ENCODE data around the gene PSMC2.

Gene PSMC2

GRCh38 chr7:103369432-103369831, 22.0 kb downstream of the PSMC2 start:
- TF ChIP-seq CTCF (IDR thresholded peaks at IDR 0.05; ENCODE audit: low read depth, low read length): no peak
- no peak for DNase-seq (ENCODE audit: low read depth, low spot score)
- in situ Hi-C loops (cut with HindIII; ENCODE audit: low sequenced_read_pairs): no loop called here
- H3K4me3 ChIP-seq (ENCODE audit: low read depth, low read length): no peak overlapping the region

GRCh38 chr7:103373866-103374643, 26.6 kb downstream of the PSMC2 start:
- in situ Hi-C loops (cut with HindIII; ENCODE audit: low sequenced_read_pairs): no loop called here
- no peak overlapping the region for H3K4me3 ChIP-seq (ENCODE audit: low read depth, low read length)
- no peak for TF ChIP-seq CTCF (IDR thresholded peaks at IDR 0.05; ENCODE audit: low read depth, low read length)
- no peak for DNase-seq (ENCODE audit: low read depth, low spot score)

- in situ Hi-C loops (cut with HindIII; ENCODE audit: low sequenced_read_pairs): no loop called here
- DNase-seq (ENCODE audit: low read depth, low spot score): no peak
- H3K4me3 ChIP-seq (ENCODE audit: low read depth, low read length): no peak overlapping the region
- TF ChIP-seq CTCF (IDR thresholded peaks at IDR 0.05; ENCODE audit: low read depth, low read length): no peak
These were observed 32.0 kb downstream of the PSMC2 start for GRCh38 chr7:103379270-103379975.

GRCh38 chr7:103380395-103381191, 33.1 kb downstream of the PSMC2 start:
- no peak for DNase-seq (ENCODE audit: low read depth, low spot score)
- H3K4me3 ChIP-seq (ENCODE audit: low read depth, low read length): no peak overlapping the region
- TF ChIP-seq CTCF (IDR thresholded peaks at IDR 0.05; ENCODE audit: low read depth, low read length): no peak
- in situ Hi-C loops (cut with HindIII; ENCODE audit: low sequenced_read_pairs): no loop called here

GRCh38 chr7:103381280-103382031, 34.0 kb downstream of the PSMC2 start:
- DNase-seq (ENCODE audit: low read depth, low spot score): no peak
- in situ Hi-C loops (cut with HindIII; ENCODE audit: low sequenced_read_pairs): no loop called here
- H3K4me3 ChIP-seq (ENCODE audit: low read depth, low read length): no peak overlapping the region
- TF ChIP-seq CTCF (IDR thresholded peaks at IDR 0.05; ENCODE audit: low read depth, low read length): no peak

- in situ Hi-C loops (cut with HindIII; ENCODE audit: low sequenced_read_pairs): no loop called here
- no peak for DNase-seq (ENCODE audit: low read depth, low spot score)
- no peak overlapping the region for H3K4me3 ChIP-seq (ENCODE audit: low read depth, low read length)
- no peak for TF ChIP-seq CTCF (IDR thresholded peaks at IDR 0.05; ENCODE audit: low read depth, low read length)
These were observed 34.6 kb downstream of the PSMC2 start for GRCh38 chr7:103382032-103382402.

Measured in astrocyte of the spinal cord (primary cell).